Suprapubic skin (tissue), 4 donors: ENCODE results near the gene CHST1. TPM values are rescaled to one million over a fixed set of nuclear protein-coding genes. Genes with fewer than 3 reads are reported as not detected.

Experiments
- DNase-seq, 2 donors: peaks; one replicate each; pipeline ENCODE4 v3.0.0-alpha.2; 2019; ENCODE audit warnings: low spot score in 2 of 2
- H3K27ac ChIP-seq: fragments of 200-600 bp; sonication (generic); one replicate; pipeline ENCODE4 v1.5.1; 2019
- H3K27me3 ChIP-seq: fragments of 200-600 bp; sonication (generic); one replicate; pipeline ENCODE4 v1.5.1; 2019
- H3K36me3 ChIP-seq: fragments of 200-600 bp; sonication (generic); one replicate; pipeline ENCODE4 v1.5.1; 2019
- H3K4me1 ChIP-seq: fragments of 200-600 bp; sonication (generic); one replicate; pipeline ENCODE4 v1.5.1; 2019
- H3K4me3 ChIP-seq: fragments of 200-600 bp; sonication (generic); one replicate; pipeline ENCODE4 v1.5.1; 2019; ENCODE audit warnings: mild to moderate bottlenecking
- H3K9me3 ChIP-seq: fragments of 200-600 bp; sonication (generic); one replicate; pipeline ENCODE4 v1.5.1; 2019
- CTCF ChIP-seq, 2 donors: fragments of 200-600 bp in 1 of 2; fragments of 450-650 bp in 1 of 2; sonication (generic) in 1 of 2; IDR thresholded peaks; one replicate each; pipeline ENCODE4 v1.5.1; 2016 to 2019; ENCODE audit warnings: antibody characterized with exemption in 2 of 2, mild to moderate bottlenecking in 1 of 2, moderate library complexity in 1 of 2
- EP300 ChIP-seq: sonication (generic); formaldehyde crosslinking; IDR thresholded peaks from one replicate; pipeline ENCODE4 v1.6.1; 2017; ENCODE audit warnings: antibody characterized with exemption
- POLR2A ChIP-seq, 2 donors: fragments of 450-650 bp; IDR thresholded peaks; one replicate each; pipeline ENCODE4 v1.6.1; 2017; ENCODE audit warnings: antibody characterized with exemption in 2 of 2, mild to moderate bottlenecking in 2 of 2, moderate library complexity in 2 of 2
- POLR2AphosphoS5 ChIP-seq, 3 donors: sonication (generic); formaldehyde crosslinking; IDR thresholded peaks; one replicate each; pipeline ENCODE4 v1.6.1; 2017; ENCODE audit warnings: antibody characterized with exemption in 3 of 3
- WGBS: methylation state at CpG from one replicate; pipeline ENCODE4 v1.1.5; 2018; 5-methylcytosine and 5-hydroxymethylcytosine counted together
- total RNA-seq, 4 donors: library from RNA; depleted of rRNA; stranded (reverse); fragments of >200 nt; gene quantifications; one replicate each; pipeline ENCODE4 v1.1.0, GENCODE V29; 2016

Gene CHST1
- total RNA-seq, 4 donors from 2014 or later, result 0.38 to 1.1 (median 0.94) TPM; not detected in 1

GRCh38 chr11:45678976-45679375, 13.6 kb upstream of the CHST1 start:
- no peak for DNase-seq
- Histone ChIP-seq H3K27ac (no peak overlapping the region), H3K36me3 (no peaks in the 10 kb centered on the region), H3K4me1 (no peaks in the 10 kb centered on the region), H3K27me3 (no peaks in the 10 kb centered on the region), H3K4me3 (no peak overlapping the region), H3K9me3 (no peaks in the 10 kb centered on the region)
- 63% methylated on average over 4 of the region's 7 CpGs for WGBS
- TF ChIP-seq CTCF (IDR thresholded peaks at IDR 0.05), result no peak
- TF ChIP-seq EP300, result no peak
- TF ChIP-seq POLR2A (IDR thresholded peaks at IDR 0.05), result no peak
- TF ChIP-seq POLR2AphosphoS5 (IDR thresholded peaks at IDR 0.05), result no peak

- no peak for TF ChIP-seq POLR2A (IDR thresholded peaks at IDR 0.05)
- no peak for TF ChIP-seq POLR2AphosphoS5 (IDR thresholded peaks at IDR 0.05)
- TF ChIP-seq CTCF (IDR thresholded peaks at IDR 0.05), result no peak
- no peak for TF ChIP-seq EP300
- Histone ChIP-seq H3K27me3 (no peaks in the 10 kb centered on the region), H3K36me3 (no peaks in the 10 kb centered on the region), H3K4me3 (no peak overlapping the region), H3K27ac (no peak overlapping the region), H3K4me1 (no peaks in the 10 kb centered on the region), H3K9me3 (no peaks in the 10 kb centered on the region)
- DNase-seq, result no peak
- WGBS, result 70% methylated on average over 4 of the region's 8 CpGs
These were observed 12.5 kb upstream of the CHST1 start for GRCh38 chr11:45677770-45678512.

- WGBS, result 93% methylated on average over 7 of the region's 7 CpGs
- TF ChIP-seq POLR2A (IDR thresholded peaks at IDR 0.05) (no peak), POLR2AphosphoS5 (IDR thresholded peaks at IDR 0.05) (no peak), EP300 (no peak), CTCF (IDR thresholded peaks at IDR 0.05) (no peak)
- H3K27me3 ChIP-seq, result no peaks in the 10 kb centered on the region
These were observed 11.2 kb upstream of the CHST1 start for GRCh38 chr11:45676522-45677095.

GRCh38 chr11:45675646-45676045, 10.2 kb upstream of the CHST1 start:
- Histone ChIP-seq H3K27me3 (no peaks in the 10 kb centered on the region), H3K9me3 (no peaks in the 10 kb centered on the region), H3K36me3 (no peaks in the 10 kb centered on the region), H3K27ac (no peak overlapping the region), H3K4me3 (no peak overlapping the region), H3K4me1 (no peaks in the 10 kb centered on the region)
- WGBS, result 77% methylated on average over 4 of the region's 4 CpGs
- no peak for DNase-seq
- TF ChIP-seq EP300, result no peak
- TF ChIP-seq CTCF (IDR thresholded peaks at IDR 0.05), result no peak
- no peak for TF ChIP-seq POLR2A (IDR thresholded peaks at IDR 0.05)
- TF ChIP-seq POLR2AphosphoS5 (IDR thresholded peaks at IDR 0.05), result no peak

More at GRCh38 chr11:45676522-45677095, 11.2 kb upstream of the CHST1 start:
- H3K4me3 ChIP-seq, result no peak overlapping the region
- DNase-seq, result no peak
- no peaks in the 10 kb centered on the region for H3K36me3 ChIP-seq
- H3K9me3 ChIP-seq, result no peaks in the 10 kb centered on the region
- H3K4me1 ChIP-seq, result no peaks in the 10 kb centered on the region
- H3K27ac ChIP-seq, result no peak overlapping the region

- Histone ChIP-seq H3K9me3 (no peaks in the 10 kb centered on the region), H3K27me3 (no peaks in the 10 kb centered on the region), H3K36me3 (no peaks in the 10 kb centered on the region), H3K27ac (no peak overlapping the region), H3K4me1 (no peaks in the 10 kb centered on the region), H3K4me3 (no peak overlapping the region)
- TF ChIP-seq CTCF (IDR thresholded peaks at IDR 0.05), result no peak
- no peak for TF ChIP-seq POLR2A (IDR thresholded peaks at IDR 0.05)
- TF ChIP-seq EP300, result no peak
- TF ChIP-seq POLR2AphosphoS5 (IDR thresholded peaks at IDR 0.05), result no peak
- 95% methylated on average over 9 of the region's 9 CpGs for WGBS
- DNase-seq, result no peak
These were observed 9.2 kb upstream of the CHST1 start for GRCh38 chr11:45674481-45675190.
